Stimulated activated naive CD8-positive, alpha-beta T cell treated with anti-CD3 and anti-CD28 coated beads, Interleukin-15, Interleukin-2, amounts not matched to agents 100 ng/mL and 50 ng/mL, for 24 hours (primary cell): ENCODE results near the gene CROCC2.
"Not testable (repeated sequence)": the region's sequence is repeated elsewhere in the genome, so short reads cannot be mapped to it uniquely, and the experiment has no call there.

Source experiments
- H3K27ac Mint-ChIP-seq: one replicate; pipeline ENCODE4 v1.8.0; 2021; ENCODE audit warnings: mild to moderate bottlenecking, mixed read lengths
- H3K27me3 Mint-ChIP-seq: one replicate; pipeline ENCODE4 v1.8.0; 2021; ENCODE audit warnings: mixed read lengths
- H3K36me3 Mint-ChIP-seq: one replicate; pipeline ENCODE4 v1.8.0; 2021; ENCODE audit warnings: low read depth, mixed read lengths
- H3K4me1 Mint-ChIP-seq: one replicate; pipeline ENCODE4 v1.8.0; 2021; ENCODE audit warnings: low read depth, mixed read lengths
- H3K4me3 Mint-ChIP-seq: one replicate; pipeline ENCODE4 v1.8.0; 2021; ENCODE audit warnings: mild to moderate bottlenecking, mixed read lengths
- H3K9me3 Mint-ChIP-seq: one replicate; pipeline ENCODE4 v1.8.0; 2021; ENCODE audit warnings: mixed read lengths

CROCC2 gene

GRCh38 chr2:240975903-240976302, 69.8 kb downstream of the CROCC2 start:
- H3K36me3 Mint-ChIP-seq, H3K27me3 Mint-ChIP-seq, H3K4me1 Mint-ChIP-seq, H3K4me3 Mint-ChIP-seq, H3K9me3 Mint-ChIP-seq, H3K27ac Mint-ChIP-seq: not testable (repeated sequence)

- H3K36me3 Mint-ChIP-seq, result no peaks in the 10 kb centered on the region
- H3K4me1 Mint-ChIP-seq, result no peaks in the 10 kb centered on the region
- no peak overlapping the region for H3K4me3 Mint-ChIP-seq
- H3K9me3 Mint-ChIP-seq, result no peaks in the 10 kb centered on the region
- H3K27ac Mint-ChIP-seq, result no peak overlapping the region
- H3K27me3 Mint-ChIP-seq, result no peaks in the 10 kb centered on the region
Observed at GRCh38 chr2:240981280-240981679, 75.1 kb downstream of the CROCC2 start.

- Mint-ChIP-seq H3K9me3 (no peaks in the 10 kb centered on the region), H3K36me3 (no peaks in the 10 kb centered on the region)
Observed at GRCh38 chr2:240981871-240982800, 76.0 kb downstream of the CROCC2 start.

GRCh38 chr2:240982821-240983281, 76.7 kb downstream of the CROCC2 start:
- Mint-ChIP-seq H3K9me3 (no peaks in the 10 kb centered on the region), H3K4me1 (no peaks in the 10 kb centered on the region), H3K4me3 (no peak overlapping the region), H3K36me3 (no peaks in the 10 kb centered on the region), H3K27me3 (no peaks in the 10 kb centered on the region), H3K27ac (no peak overlapping the region)

More at GRCh38 chr2:240981871-240982800, 76.0 kb downstream of the CROCC2 start:
- no peaks in the 10 kb centered on the region for H3K27me3 Mint-ChIP-seq
- H3K4me1 Mint-ChIP-seq, result no peaks in the 10 kb centered on the region
- H3K27ac Mint-ChIP-seq, result no peak overlapping the region
- H3K4me3 Mint-ChIP-seq, result no peak overlapping the region

- Mint-ChIP-seq H3K27ac (no peak overlapping the region), H3K9me3 (no peaks in the 10 kb centered on the region)
Observed at GRCh38 chr2:240983361-240983995, 77.3 kb downstream of the CROCC2 start.

GRCh38 chr2:240983996-240984498, 77.9 kb downstream of the CROCC2 start:
- H3K4me1 Mint-ChIP-seq, result no peaks in the 10 kb centered on the region

More at GRCh38 chr2:240983361-240983995, 77.3 kb downstream of the CROCC2 start:
- H3K4me3 Mint-ChIP-seq, result no peak overlapping the region
- no peaks in the 10 kb centered on the region for H3K4me1 Mint-ChIP-seq
- no peaks in the 10 kb centered on the region for H3K36me3 Mint-ChIP-seq
- no peaks in the 10 kb centered on the region for H3K27me3 Mint-ChIP-seq

GRCh38 chr2:240985881-240986786, 80.0 kb downstream of the CROCC2 start:
- Mint-ChIP-seq H3K27ac (no peak overlapping the region), H3K9me3 (no peaks in the 10 kb centered on the region), H3K4me3 (no peak overlapping the region), H3K4me1 (no peaks in the 10 kb centered on the region), H3K36me3 (no peaks in the 10 kb centered on the region), H3K27me3 (no peaks in the 10 kb centered on the region)

More at GRCh38 chr2:240983996-240984498, 77.9 kb downstream of the CROCC2 start:
- Mint-ChIP-seq H3K27me3 (no peaks in the 10 kb centered on the region), H3K4me3 (no peak overlapping the region), H3K9me3 (no peaks in the 10 kb centered on the region), H3K36me3 (no peaks in the 10 kb centered on the region), H3K27ac (no peak overlapping the region)

- Mint-ChIP-seq H3K4me1 (no peaks in the 10 kb centered on the region), H3K27ac (no peak overlapping the region), H3K9me3 (no peaks in the 10 kb centered on the region), H3K4me3 (no peak overlapping the region), H3K27me3 (no peaks in the 10 kb centered on the region), H3K36me3 (no peaks in the 10 kb centered on the region)
Observed at GRCh38 chr2:240986787-240987411, 80.8 kb downstream of the CROCC2 start.

GRCh38 chr2:240987588-240987987, 81.5 kb downstream of the CROCC2 start:
- Mint-ChIP-seq H3K36me3 (no peaks in the 10 kb centered on the region), H3K27ac (no peak overlapping the region), H3K9me3 (no peaks in the 10 kb centered on the region), H3K27me3 (no peaks in the 10 kb centered on the region), H3K4me3 (no peak overlapping the region), H3K4me1 (no peaks in the 10 kb centered on the region)

- Mint-ChIP-seq H3K4me3 (no peak overlapping the region), H3K4me1 (no peaks in the 10 kb centered on the region), H3K27ac (no peak overlapping the region), H3K36me3 (no peaks in the 10 kb centered on the region), H3K9me3 (no peaks in the 10 kb centered on the region), H3K27me3 (no peaks in the 10 kb centered on the region)
Observed at GRCh38 chr2:240988146-240988545, 82.0 kb downstream of the CROCC2 start.

- Mint-ChIP-seq H3K36me3 (no peaks in the 10 kb centered on the region), H3K4me1 (no peaks in the 10 kb centered on the region)
Observed at GRCh38 chr2:240988571-240989271, 82.6 kb downstream of the CROCC2 start.

GRCh38 chr2:240989451-240990265, 83.5 kb downstream of the CROCC2 start:
- H3K27ac Mint-ChIP-seq, result no peak overlapping the region
- H3K27me3 Mint-ChIP-seq, result no peaks in the 10 kb centered on the region
- H3K36me3 Mint-ChIP-seq, result no peaks in the 10 kb centered on the region
- H3K4me3 Mint-ChIP-seq, result no peak overlapping the region
- no peaks in the 10 kb centered on the region for H3K4me1 Mint-ChIP-seq
- H3K9me3 Mint-ChIP-seq, result no peaks in the 10 kb centered on the region

More at GRCh38 chr2:240988571-240989271, 82.6 kb downstream of the CROCC2 start:
- Mint-ChIP-seq H3K9me3 (no peaks in the 10 kb centered on the region), H3K4me3 (no peak overlapping the region), H3K27me3 (no peaks in the 10 kb centered on the region), H3K27ac (no peak overlapping the region)

GRCh38 chr2:240990266-240990529, 84.1 kb downstream of the CROCC2 start:
- H3K27ac Mint-ChIP-seq, result no peak overlapping the region
- no peaks in the 10 kb centered on the region for H3K9me3 Mint-ChIP-seq
- no peaks in the 10 kb centered on the region for H3K36me3 Mint-ChIP-seq
- no peaks in the 10 kb centered on the region for H3K27me3 Mint-ChIP-seq
- H3K4me1 Mint-ChIP-seq, result no peaks in the 10 kb centered on the region
- H3K4me3 Mint-ChIP-seq, result no peak overlapping the region
